HG03342 (cell line): ENCODE data around the gene VIT.

Experiments
- ATAC-seq: cut with Tn5 transposase; IDR thresholded peaks from one replicate; pipeline ENCODE4 v1.9.1; 2021; ENCODE audit warnings: mild to moderate bottlenecking, moderate library complexity; ENCODE audit not compliant: unreplicated experiment

The VIT gene

DNA sequence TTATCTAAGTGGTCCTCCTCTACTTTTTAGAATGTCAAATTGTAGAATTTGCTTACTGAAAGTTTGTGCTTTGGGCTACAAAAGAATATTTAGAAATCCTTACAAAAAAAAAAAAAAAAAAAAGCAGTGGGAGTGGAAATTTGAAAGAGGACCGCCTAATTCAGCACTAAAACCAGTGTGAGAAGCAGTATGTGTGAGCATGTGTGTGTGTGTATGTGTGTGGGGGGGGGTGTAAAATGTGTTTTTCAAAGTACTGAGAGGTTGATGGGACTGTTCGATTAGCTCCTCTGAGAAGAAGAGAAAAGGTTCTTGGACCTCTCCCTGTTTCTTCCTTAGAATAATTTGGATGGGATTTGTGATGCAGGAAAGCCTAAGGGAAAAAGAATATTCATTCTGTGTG, at the start of gene VIT:
Gene VIT, plus strand, starts transcription at position 175 of the 400 bp plus-strand sequence. CDS start 19,664 bp downstream, outside the sequence.
- no peak for ATAC-seq

DNA sequence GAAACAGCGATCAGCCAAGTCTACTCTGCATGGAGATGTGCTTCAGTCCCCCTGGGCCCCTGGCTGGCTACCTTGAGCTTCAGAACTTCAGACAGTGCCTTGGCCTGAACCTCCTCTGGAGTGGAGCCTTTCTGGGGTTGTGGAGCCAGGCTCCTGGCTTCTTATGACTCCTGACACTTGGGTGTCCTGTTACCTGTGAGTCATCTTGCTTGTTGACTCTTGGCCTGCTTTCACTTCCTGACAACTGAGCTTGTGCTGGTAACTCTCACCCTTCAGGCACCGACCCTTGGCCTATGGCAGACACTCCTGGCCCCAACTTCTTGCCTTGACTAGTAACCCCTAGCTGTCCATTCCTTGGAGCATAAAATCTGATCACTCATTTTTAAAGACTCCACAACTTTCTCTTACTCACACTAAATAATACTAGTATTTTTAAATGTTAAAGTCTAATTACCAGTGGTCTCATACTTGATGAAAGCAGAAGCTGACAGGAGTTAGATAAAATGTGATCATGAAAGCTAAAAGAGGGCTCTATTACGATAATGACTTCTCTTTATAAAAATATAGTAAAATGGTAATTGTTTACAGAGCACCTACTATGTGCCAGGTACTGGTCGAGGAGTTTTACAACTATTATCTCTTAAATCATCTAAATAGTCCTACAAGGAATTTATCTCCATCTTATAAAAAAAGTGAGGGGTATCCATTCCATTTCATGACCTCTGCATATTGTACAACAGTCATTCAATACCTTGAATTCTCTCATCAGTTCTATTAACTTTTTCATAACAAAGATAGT, 46.3 kb upstream of the VIT start:
- peak; percentile 94 for ATAC-seq

DNA sequence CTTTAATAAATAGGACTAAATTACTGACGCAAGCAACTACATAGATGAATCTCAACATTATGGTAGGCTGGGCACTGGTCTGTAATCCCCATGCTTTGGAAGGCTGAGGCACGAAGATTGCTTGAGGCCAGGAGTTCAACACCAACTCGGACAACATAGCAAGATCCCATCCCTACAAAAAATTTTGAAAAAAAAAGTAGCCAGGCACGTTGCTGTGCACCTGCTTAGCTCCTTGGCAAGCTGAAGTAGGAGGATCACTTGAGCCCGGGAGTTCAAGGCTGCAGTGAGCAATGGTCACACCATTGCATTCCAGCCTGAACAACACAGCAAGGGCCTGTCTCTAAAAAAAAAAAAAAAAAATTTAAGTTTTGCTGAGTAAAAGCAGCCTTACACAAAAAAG, 43.4 kb upstream of the VIT start:
- ATAC-seq, result no peak

DNA sequence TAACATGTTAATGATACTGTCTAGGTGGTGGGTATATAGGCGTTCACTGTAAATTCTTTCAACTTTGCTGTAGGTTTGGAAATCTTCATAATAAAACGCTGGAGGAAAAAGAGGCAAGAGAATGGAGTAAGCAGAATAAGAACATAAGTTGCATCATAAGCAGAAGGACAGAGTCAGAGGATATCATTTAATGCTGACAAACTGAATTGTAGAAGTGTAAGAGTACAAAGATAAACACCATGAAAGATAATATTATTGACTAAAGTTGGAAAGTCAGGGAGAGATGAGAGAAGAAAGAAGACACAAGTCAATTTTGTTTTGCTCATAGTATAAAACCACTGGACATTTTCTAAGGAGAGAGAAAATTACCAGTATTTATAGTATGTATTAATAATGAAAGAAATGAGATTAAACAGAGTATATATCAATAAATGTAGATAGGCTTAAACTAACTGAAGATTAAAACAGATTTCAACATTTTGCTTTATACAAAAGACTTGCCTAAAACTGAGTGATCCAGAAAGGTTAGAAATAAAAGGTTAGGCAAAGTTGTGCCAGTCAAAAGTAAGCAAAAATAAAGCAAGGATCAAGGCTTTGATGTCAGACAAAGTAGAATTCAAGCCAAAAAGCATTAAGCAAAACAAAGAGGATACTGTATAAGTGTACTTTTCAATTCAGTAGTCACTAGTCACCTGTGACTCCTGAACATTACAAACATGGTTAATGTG, 42.4 kb upstream of the VIT start:
- ATAC-seq, result no peak

DNA sequence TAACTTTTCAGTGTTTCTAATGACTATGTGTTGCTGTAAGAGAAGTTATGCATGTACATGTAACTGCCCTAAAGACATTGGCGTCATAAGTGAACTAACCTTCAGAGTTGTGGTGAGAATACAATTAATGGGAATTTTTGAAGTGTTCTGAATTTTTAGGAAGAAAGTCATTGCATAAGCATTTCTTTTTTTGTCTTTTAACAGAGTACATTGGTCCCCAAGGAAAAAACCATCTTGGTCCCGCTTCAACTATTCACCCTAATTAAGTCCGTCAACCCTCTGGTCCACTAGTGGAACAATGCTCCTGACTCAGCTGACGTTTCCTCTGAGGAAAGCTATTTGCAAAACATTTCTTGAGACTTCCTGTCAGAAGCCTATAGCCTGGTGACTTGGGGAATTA, 41.1 kb upstream of the VIT start:
- no peak for ATAC-seq

- ATAC-seq, result no peak
These were observed 38.8 kb upstream of the VIT start for GRCh38 chr2:36657703-36658102.

DNA sequence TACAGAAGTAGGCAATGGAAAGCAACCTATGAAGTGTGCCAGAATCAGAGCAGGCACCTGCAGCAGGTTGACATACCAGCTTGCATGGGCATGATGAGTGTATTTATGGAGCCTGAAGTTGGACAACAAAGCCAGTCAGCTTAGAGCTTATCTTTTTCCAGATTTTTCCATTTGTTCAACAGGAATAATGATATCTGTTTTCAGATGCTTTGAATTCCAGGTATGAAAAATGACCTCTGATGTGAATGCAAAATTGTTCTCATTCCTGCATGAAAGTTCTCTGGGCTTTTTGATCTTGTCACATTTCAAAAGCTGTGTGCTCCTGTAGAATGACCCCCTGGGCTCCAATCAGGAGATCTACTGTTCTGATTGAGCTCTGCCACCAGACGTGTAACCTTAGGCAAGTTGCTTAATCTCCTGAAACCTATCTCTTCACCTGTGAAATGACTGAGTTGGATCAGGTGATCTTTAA, 38.2 kb upstream of the VIT start:
- ATAC-seq, result no peak

DNA sequence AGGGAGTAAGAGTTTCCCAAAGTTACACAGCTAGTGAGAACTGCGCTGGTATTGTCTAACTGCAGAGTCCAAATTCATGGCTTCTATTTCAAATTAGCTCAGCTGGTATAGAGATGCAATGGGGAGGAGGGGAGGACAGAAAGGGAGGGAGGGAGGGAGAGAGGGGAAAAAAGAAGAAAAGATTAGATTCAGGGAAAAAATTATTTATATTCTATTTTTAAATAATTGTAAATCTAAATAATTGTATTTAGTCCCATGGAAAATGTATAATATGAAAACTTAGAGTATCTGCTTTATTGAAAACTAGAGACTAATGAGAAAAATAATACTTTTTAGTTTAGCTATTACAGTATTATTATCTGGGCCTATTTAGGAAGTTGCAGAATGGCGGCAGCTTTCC, 37.3 kb upstream of the VIT start:
- ATAC-seq, result no peak

GRCh38 chr2:36659872-36660312, 36.6 kb upstream of the VIT start:
- ATAC-seq, result peak; percentile 58

GRCh38 chr2:36662638-36663037, 33.9 kb upstream of the VIT start:
- ATAC-seq, result no peak

- ATAC-seq, result no peak
These were observed 33.2 kb upstream of the VIT start for GRCh38 chr2:36663295-36663694.

DNA sequence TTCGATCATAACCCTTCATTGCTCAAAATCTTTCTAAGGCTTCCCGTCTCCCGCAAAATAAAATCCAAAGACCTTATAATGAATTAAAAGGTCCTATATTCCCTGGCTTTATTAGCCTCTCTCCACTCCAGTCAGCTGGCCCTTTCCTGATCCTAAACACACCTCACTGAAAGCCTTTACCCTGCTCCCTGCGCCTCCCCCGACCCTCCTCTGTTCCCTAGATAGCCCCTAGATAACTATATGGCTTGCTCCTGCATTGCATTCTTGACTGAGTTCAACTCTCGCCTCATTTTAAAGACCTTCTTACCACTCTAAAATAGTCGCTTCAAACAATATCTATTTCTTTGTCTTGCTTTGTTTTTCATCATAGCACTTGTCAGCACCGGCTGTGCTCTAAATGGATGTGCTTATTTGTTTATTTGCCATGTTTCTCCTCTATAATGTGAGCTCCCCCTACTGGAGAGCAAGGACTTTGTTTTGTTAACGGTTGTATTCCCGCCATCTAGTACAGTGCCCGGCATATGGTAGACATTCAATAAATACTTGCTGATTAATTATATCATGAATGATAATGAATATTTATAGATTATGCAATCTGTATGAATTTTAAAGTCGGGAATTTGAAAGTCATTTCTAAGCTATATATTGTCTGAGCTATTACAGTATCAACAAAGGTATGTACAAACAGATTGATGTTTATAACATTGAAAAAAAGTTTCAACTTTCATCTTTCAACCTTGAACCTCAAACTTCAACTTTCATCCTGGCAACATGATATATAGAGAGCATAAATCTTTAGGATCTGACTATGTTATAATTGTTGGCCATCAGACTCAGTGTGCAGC, 32.4 kb upstream of the VIT start:
- ATAC-seq, result peak; percentile 87

- ATAC-seq, result no peak
These were observed 31.8 kb upstream of the VIT start for GRCh38 chr2:36664696-36665076.

GRCh38 chr2:36667931-36668330, 28.6 kb upstream of the VIT start:
- no peak for ATAC-seq

GRCh38 chr2:36670881-36671595, 25.5 kb upstream of the VIT start:
- ATAC-seq, result no peak

- no peak for ATAC-seq
These were observed 24.8 kb upstream of the VIT start for GRCh38 chr2:36671731-36672130.

DNA sequence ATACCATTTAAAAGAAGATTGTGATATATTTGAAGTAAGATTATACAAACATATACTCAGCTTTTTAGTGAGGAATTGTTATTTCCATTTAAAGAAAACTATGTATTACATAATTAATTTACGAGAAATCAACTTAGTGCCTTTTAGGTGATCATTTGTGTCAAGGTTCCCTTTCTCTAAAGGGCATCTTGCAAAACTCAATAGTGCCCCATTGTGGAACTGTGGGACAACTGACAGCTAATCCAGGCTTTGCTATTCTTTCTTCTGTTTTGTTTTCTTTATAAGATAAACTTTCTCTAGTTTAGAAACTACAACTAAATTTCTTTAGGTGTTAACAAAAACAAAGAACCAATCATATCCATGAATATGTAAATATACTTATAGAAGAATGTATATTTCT, 24.3 kb upstream of the VIT start:
- ATAC-seq, result no peak

GRCh38 chr2:36675579-36676282, 20.8 kb upstream of the VIT start:
- ATAC-seq, result no peak

DNA sequence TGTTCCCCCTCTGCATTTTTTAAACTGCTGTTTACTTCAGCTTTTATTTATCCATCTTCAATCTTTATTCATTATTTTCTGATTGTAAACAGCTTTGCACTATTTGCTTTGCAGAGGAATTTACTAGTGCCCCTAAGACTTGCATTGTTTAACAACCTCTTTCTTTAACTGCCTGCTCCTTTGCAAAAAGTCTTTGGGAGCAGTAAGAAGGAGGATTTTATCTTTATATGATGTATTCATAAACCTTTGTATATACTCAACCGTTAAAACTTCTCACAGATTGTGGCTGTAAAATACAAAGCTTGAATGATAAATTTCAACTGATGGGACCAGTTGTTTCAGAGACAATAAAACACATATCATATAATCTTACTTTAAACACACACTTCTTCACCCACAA, 20.1 kb upstream of the VIT start:
- no peak for ATAC-seq

DNA sequence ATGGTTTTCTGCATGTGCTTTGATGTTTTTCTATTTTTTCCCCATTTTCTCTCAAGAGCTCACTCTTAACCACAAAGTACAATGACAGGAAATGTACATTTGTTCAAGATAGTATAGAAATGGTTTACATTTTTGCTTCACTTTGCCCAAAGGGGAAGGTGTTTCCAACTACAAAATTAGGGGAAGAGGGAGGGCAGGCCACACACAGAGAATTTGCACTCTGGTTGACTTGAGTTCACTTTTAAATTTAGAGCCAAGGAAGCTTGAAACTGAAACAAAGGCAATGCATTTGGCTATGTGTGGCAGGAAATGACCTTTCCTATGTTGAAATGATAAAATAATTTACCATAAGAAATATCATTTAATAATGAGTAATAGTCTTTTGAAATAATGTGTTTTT, 19.1 kb upstream of the VIT start:
- ATAC-seq, result no peak
